Osteoblast (primary cell): ENCODE measurements around the gene PITX1. TPM values are rescaled to one million over a fixed set of nuclear protein-coding genes. Genes with fewer than 3 reads are reported as not detected.

Experiments
- DNase-seq: peaks from one replicate; pipeline ENCODE4 v3.0.0; 2011; ENCODE audit warnings: low spot score, mixed read lengths; ENCODE audit not compliant: insufficient read length; ENCODE audit errors: missing footprints
- H2AFZ ChIP-seq: 2 replicates; pipeline ENCODE4 v1.6.0; 2011; ENCODE audit warnings: mild to moderate bottlenecking, low read length
- H3K27ac ChIP-seq: 2 replicates; pipeline ENCODE4 v1.5.1; 2011; ENCODE audit warnings: mild to moderate bottlenecking, low read depth, low read length, moderate library complexity
- H3K27me3 ChIP-seq: 2 replicates; pipeline ENCODE4 v1.6.0; 2012; ENCODE audit warnings: mild to moderate bottlenecking, control low read depth, inconsistent platforms, low read length, moderate library complexity; ENCODE audit not compliant: insufficient read depth
- H3K36me3 ChIP-seq: 2 replicates; pipeline ENCODE4 v1.5.1; 2011; ENCODE audit warnings: mild to moderate bottlenecking, low read length, control low read depth, moderate library complexity; ENCODE audit not compliant: insufficient read depth
- H3K4me1 ChIP-seq: 2 replicates; pipeline ENCODE4 v1.5.1; 2011; ENCODE audit warnings: mild to moderate bottlenecking, low read length, control low read depth, moderate library complexity; ENCODE audit not compliant: insufficient read depth
- H3K4me2 ChIP-seq: 2 replicates; pipeline ENCODE4 v1.6.0; 2011; ENCODE audit warnings: mild to moderate bottlenecking, low read length; ENCODE audit not compliant: insufficient read depth
- H3K4me3 ChIP-seq: fragments of 200-600 bp; sonication (generic); 3 replicates; pipeline ENCODE4 v1.5.1; 2012; ENCODE audit warnings: mild to moderate bottlenecking, low read length, inconsistent platforms; ENCODE audit not compliant: insufficient read depth
- H3K79me2 ChIP-seq: 2 replicates; pipeline ENCODE4 v1.6.0; 2012; ENCODE audit warnings: mild to moderate bottlenecking, low read length, control low read depth, inconsistent platforms; ENCODE audit not compliant: insufficient read depth
- H3K9me3 ChIP-seq: 2 replicates; pipeline ENCODE4 v1.5.1; 2011; ENCODE audit warnings: low read depth, low read length, control low read depth
- H4K20me1 ChIP-seq: 2 replicates; pipeline ENCODE4 v1.6.0; 2012; ENCODE audit warnings: mild to moderate bottlenecking, low read length, control low read depth; ENCODE audit not compliant: insufficient read depth
- CTCF ChIP-seq: IDR thresholded peaks from 2 replicates; pipeline ENCODE4 v1.5.1; 2011; ENCODE audit warnings: mild to moderate bottlenecking, low read depth, low read length, moderate library complexity; ENCODE audit errors: extremely low read depth
- total RNA-seq: library from RNA; depleted of rRNA; stranded (reverse); fragments of >200 nt; gene quantifications from 2 replicates; pipeline ENCODE4 v1.2.3, GENCODE V29; 2012

The PITX1 gene
- total RNA-seq, 1 donor, result 9.8 TPM

GRCh38 chr5:135008981-135009735, 24.9 kb downstream of the PITX1 start:
- peaks cover 3% of the 10 kb centered on the region for H3K4me1 ChIP-seq
- no peaks in the 10 kb centered on the region for H4K20me1 ChIP-seq
- H3K4me3 ChIP-seq, result no peak overlapping the region
- no peak overlapping the region for H3K4me2 ChIP-seq
- H3K36me3 ChIP-seq, result no peaks in the 10 kb centered on the region
- no peak overlapping the region for H3K27ac ChIP-seq
- no peaks in the 10 kb centered on the region for H3K79me2 ChIP-seq
- H3K9me3 ChIP-seq, result no peaks in the 10 kb centered on the region
- TF ChIP-seq CTCF, result no peak
- no peak for DNase-seq
- no peak overlapping the region for H2AFZ ChIP-seq
- no peaks in the 10 kb centered on the region for H3K27me3 ChIP-seq

- Histone ChIP-seq H3K36me3 (no peaks in the 10 kb centered on the region), H4K20me1 (no peaks in the 10 kb centered on the region), H3K4me2 (no peak overlapping the region), H2AFZ (no peak overlapping the region), H3K27me3 (no peaks in the 10 kb centered on the region), H3K79me2 (no peaks in the 10 kb centered on the region), H3K27ac (no peak overlapping the region), H3K9me3 (no peaks in the 10 kb centered on the region), H3K4me3 (no peak overlapping the region), H3K4me1 (no peaks in the 10 kb centered on the region)
- no peak for TF ChIP-seq CTCF
- peak; percentile 27 for DNase-seq
These were observed 25.5 kb downstream of the PITX1 start for GRCh38 chr5:135008556-135008955.

GRCh38 chr5:135007749-135008363, 26.2 kb downstream of the PITX1 start:
- TF ChIP-seq CTCF, result no peak
- no peak overlapping the region for H3K27ac ChIP-seq
- no peak overlapping the region for H3K4me2 ChIP-seq
- H3K27me3 ChIP-seq, result no peaks in the 10 kb centered on the region
- H3K4me3 ChIP-seq, result no peak overlapping the region
- no peaks in the 10 kb centered on the region for H3K79me2 ChIP-seq
- H3K36me3 ChIP-seq, result no peaks in the 10 kb centered on the region
- H2AFZ ChIP-seq, result no peak overlapping the region
- no peaks in the 10 kb centered on the region for H4K20me1 ChIP-seq
- no peak for DNase-seq
- H3K9me3 ChIP-seq, result no peaks in the 10 kb centered on the region
- no peaks in the 10 kb centered on the region for H3K4me1 ChIP-seq

- no peaks in the 10 kb centered on the region for H4K20me1 ChIP-seq
- H3K9me3 ChIP-seq, result no peaks in the 10 kb centered on the region
- no peak overlapping the region for H3K4me2 ChIP-seq
- H3K27ac ChIP-seq, result no peak overlapping the region
- H3K36me3 ChIP-seq, result no peaks in the 10 kb centered on the region
- no peak for TF ChIP-seq CTCF
- no peaks in the 10 kb centered on the region for H3K27me3 ChIP-seq
- peak; percentile 32 for DNase-seq
- H2AFZ ChIP-seq, result no peak overlapping the region
- no peaks in the 10 kb centered on the region for H3K79me2 ChIP-seq
- no peaks in the 10 kb centered on the region for H3K4me1 ChIP-seq
- H3K4me3 ChIP-seq, result no peak overlapping the region
These were observed 26.7 kb downstream of the PITX1 start for GRCh38 chr5:135007305-135007704.
